GM12878 (cell line): ENCODE results near the gene JAKMIP1. TPM values are rescaled to one million over a fixed set of nuclear protein-coding genes. Genes with fewer than 3 reads are reported as not detected.

Experiments used
- ATAC-seq: fragments of 200-7000 bp; cut with Tn5 transposase; 3 replicates; pipeline ENCODE4 v1.9.1; 2020; ENCODE audit warnings: mild to moderate bottlenecking, moderate library complexity
- BruUV-seq: library from RNA; stranded (reverse); fragments of 400-500 nt; replicated peaks from 2 replicates; lab custom pipeline; 2021; lab: Mats Ljungman, UMichigan
- CTCF ChIA-PET: fragments of 300-600 bp; sonication (Branson Sonifier 250); formaldehyde crosslinking; extraction: SDS; loops from one replicate; lab custom pipeline; 2021; ENCODE audit warnings: inconsistent platforms; lab: Yijun Ruan, JAX
- POLR2A ChIA-PET: fragments of 350-600 bp; formaldehyde crosslinking; extraction: SDS; loops from one replicate; lab custom pipeline; 2021; ENCODE audit warnings: inconsistent platforms; lab: Charles Lee
- RAD21 ChIA-PET: fragments of 300-600 bp; sonication (Branson Sonifier 250); formaldehyde crosslinking; loops from one replicate; lab custom pipeline; 2023; ENCODE audit warnings: antibody characterized with exemption; ENCODE audit not compliant: unreplicated experiment; lab: Charles Lee
- SMC1A ChIA-PET: fragments of 300-600 bp; sonication (Branson Sonifier 250); formaldehyde crosslinking; loops from one replicate; lab custom pipeline; 2023; ENCODE audit not compliant: unreplicated experiment, uncharacterized antibody; lab: Charles Lee
- DNase-seq: peaks from one replicate; pipeline ENCODE4 v3.0.0-alpha.2; 2011; ENCODE audit warnings: low read depth, low spot score
- FAIRE-seq: peaks from 3 replicates; lab custom pipeline; 2011; peaks lifted over from hg19 to GRCh38; lab: Jason Lieb, UNC
- H2AFZ ChIP-seq: 2 replicates; pipeline ENCODE4 v1.6.0; 2011; ENCODE audit warnings: low read depth, low read length, control low read depth; ENCODE audit not compliant: control insufficient read depth
- H3K27ac ChIP-seq: 2 replicates; pipeline ENCODE4 v1.5.1; 2011; ENCODE audit warnings: control low read depth; ENCODE audit not compliant: control insufficient read depth, insufficient read depth
- H3K27me3 ChIP-seq, 2 experiments: replicated peaks in 1 of 2; 2 replicates each; pipeline versions ENCODE4 v1.6.0 to v1.6.1; 2011; ENCODE audit warnings: low read length in 1 of 2; ENCODE audit not compliant: control insufficient read depth in 2 of 2, insufficient read depth in 2 of 2
- H3K36me3 ChIP-seq, 2 experiments: 2 replicates each; pipeline ENCODE4 v1.5.1; 2011; ENCODE audit warnings: low read length in 1 of 2; ENCODE audit not compliant: control insufficient read depth in 2 of 2, insufficient read depth in 2 of 2
- H3K4me1 ChIP-seq: 2 replicates; pipeline ENCODE4 v1.6.1; 2011; ENCODE audit warnings: mild to moderate bottlenecking, low read length, moderate library complexity, mixed read lengths; ENCODE audit not compliant: control insufficient read depth, insufficient read depth
- H3K4me2 ChIP-seq: 2 replicates; pipeline ENCODE4 v1.6.0; 2011; ENCODE audit warnings: control low read depth; ENCODE audit not compliant: control insufficient read depth, insufficient read depth
- H3K4me3 ChIP-seq: fragments of 200-600 bp; sonication (generic); 2 replicates; pipeline ENCODE4 v1.5.1; 2016
- H3K79me2 ChIP-seq: 2 replicates; pipeline ENCODE4 v1.6.0; 2011; ENCODE audit warnings: low read length; ENCODE audit not compliant: control insufficient read depth, insufficient read depth
- H3K9ac ChIP-seq: 2 replicates; pipeline ENCODE4 v1.8.0; 2011; ENCODE audit warnings: low read length, control low read depth, mixed read lengths; ENCODE audit not compliant: control insufficient read depth, insufficient read depth
- H3K9me3 ChIP-seq: replicated peaks from 3 replicates; pipeline ENCODE4 v1.5.1; 2011; ENCODE audit warnings: mild to moderate bottlenecking, low read length; ENCODE audit not compliant: control insufficient read depth, insufficient read depth
- H4K20me1 ChIP-seq: 2 replicates; pipeline ENCODE4 v1.6.0; 2011; ENCODE audit not compliant: control insufficient read depth, insufficient read depth
- ATF3 ChIP-seq: IDR thresholded peaks from 2 replicates; pipeline ENCODE4 v1.6.1; 2011; ENCODE audit warnings: low read depth, mild to moderate bottlenecking, low read length, moderate library complexity, borderline replicate concordance; ENCODE audit errors: extremely low read depth
- BMI1 ChIP-seq: fragments of 450-650 bp; IDR thresholded peaks from 2 replicates; pipeline ENCODE4 v1.6.1; 2016; ENCODE audit warnings: mild to moderate bottlenecking, moderate library complexity, borderline replicate concordance
- BRCA1 ChIP-seq: IDR thresholded peaks from 2 replicates; pipeline ENCODE4 v1.6.1; 2011; ENCODE audit warnings: low read depth, low read length, improper control_type of control experiment
- CBX5 ChIP-seq: sonication (generic); IDR thresholded peaks from 2 replicates; pipeline ENCODE4 v1.6.1; 2016; ENCODE audit warnings: low read depth, moderate library complexity, mild to moderate bottlenecking, inconsistent platforms
- EED ChIP-seq: sonication (generic); IDR thresholded peaks from 2 replicates; pipeline ENCODE4 v1.6.1; 2016; ENCODE audit warnings: antibody characterized with exemption, low read depth
- IKZF1 ChIP-seq: fragments of 450-650 bp; conservative IDR thresholded peaks from 2 replicates; pipeline ENCODE4 v1.6.1; 2017; ENCODE audit warnings: antibody characterized with exemption, mild to moderate bottlenecking
- IRF3 ChIP-seq: fragments of 450-650 bp; IDR thresholded peaks from 2 replicates; pipeline ENCODE4 v1.6.1; 2014; ENCODE audit warnings: mild to moderate bottlenecking
- PAX5 ChIP-seq: IDR thresholded peaks from 2 replicates; pipeline ENCODE4 v1.6.1; 2011; ENCODE audit warnings: low read depth, low read length, borderline replicate concordance
- PBX3 ChIP-seq: IDR thresholded peaks from 2 replicates; pipeline ENCODE4 v1.6.1; 2011; ENCODE audit warnings: mild to moderate bottlenecking, low read depth, low read length, moderate library complexity; ENCODE audit not compliant: insufficient replicate concordance
- RAD51 ChIP-seq: fragments of 450-650 bp; IDR thresholded peaks from 2 replicates; pipeline ENCODE4 v1.6.1; 2016; ENCODE audit warnings: moderate library complexity, mild to moderate bottlenecking, inconsistent platforms
- RUNX3 ChIP-seq: IDR thresholded peaks from 2 replicates; pipeline ENCODE4 v1.6.1; 2012; ENCODE audit warnings: low read length, inconsistent platforms
- SMAD1 ChIP-seq: fragments of 450-650 bp; IDR thresholded peaks from 2 replicates; pipeline ENCODE4 v1.6.1; 2018; ENCODE audit warnings: mild to moderate bottlenecking, low read depth; ENCODE audit not compliant: partially characterized antibody
- SMAD5 ChIP-seq: IDR thresholded peaks from 2 replicates; pipeline ENCODE4 v1.6.1; 2016; ENCODE audit warnings: antibody characterized with exemption, low read depth
- STAT1 ChIP-seq: fragments of 450-650 bp; conservative IDR thresholded peaks from 2 replicates; pipeline ENCODE4 v1.6.1; 2014; ENCODE audit warnings: antibody characterized with exemption, mild to moderate bottlenecking
- TCF12 ChIP-seq: IDR thresholded peaks from 2 replicates; pipeline ENCODE4 v1.6.1; 2011; ENCODE audit warnings: low read depth, mild to moderate bottlenecking, low read length
- WRNIP1 ChIP-seq: IDR thresholded peaks from 2 replicates; pipeline ENCODE4 v1.6.1; 2011; ENCODE audit warnings: low read depth, low read length, improper control_type of control experiment, borderline replicate concordance
- WGBS: methylation state at CpG from one replicate; pipeline ENCODE4 v1.1.6; 2016; ENCODE audit warnings: low lambda C conversion rate; ENCODE audit not compliant: insufficient replicate concordance, insufficient coverage; ENCODE audit errors: missing lambda C conversion rate; 5-methylcytosine and 5-hydroxymethylcytosine counted together
- in situ Hi-C: fragments of 300-500 bp; cut with MboI; formaldehyde crosslinking; loops from 9 replicates; pipeline ENCODE4 v1.14.3; 2018; ENCODE audit warnings: mixed read lengths
- intact Hi-C: fragments of 100-400 bp; cut with micrococcal nuclease; formaldehyde crosslinking; loops from one replicate; pipeline ENCODE4 v1.14.2; 2022; ENCODE audit not compliant: unreplicated experiment
- polyA plus RNA-seq, 11 experiments: library from polyadenylated mRNA; depleted of rRNA in 4 of 11; unstranded in 6 of 11; stranded (reverse) in 5 of 11; fragments of >200 nt; fragmentation: Nextera tagmentation in 4 of 11; fragmentation: Illumina TruSeq in 1 of 11; extraction: Ambion mirVana in 4 of 11; extraction: Trizol in 1 of 11; gene quantifications; 1 replicate in 1 of 11; 2 replicates in 10 of 11; pipeline versions ENCODE4 v1.2.1 to v1.2.3, GENCODE V29; 2011 to 2016; ENCODE audit warnings: inconsistent platforms in 2 of 11, missing spikeins in 2 of 11, low read depth in 1 of 11
- total RNA-seq, 4 experiments: library from RNA; depleted of rRNA in 3 of 4; stranded (reverse); fragments of >200 nt in 3 of 4; fragmentation: Illumina TruSeq in 1 of 4; extraction: Trizol in 1 of 4; gene quantifications; 2 replicates each; pipeline versions ENCODE4 v1.2.1 to v1.2.3, GENCODE V29; 2013 to 2021

JAKMIP1 gene
- total and polyA plus RNA-seq, 10 of the 15 experiments (the other 5 are each of a cell fraction or from before 2014, with no cell fraction given): 0.52 to 16.7 (median 12.3) TPM

GRCh38 chr4:6160536-6160935 lies 39.8 kb downstream of the JAKMIP1 start:
- no peak overlapping the region for H3K4me2 ChIP-seq
- ATAC-seq (no peak), FAIRE-seq (no peak), DNase-seq (no peak)
- in situ Hi-C loops: no loop called here
- 85% methylated on average over 12 of the region's 12 CpGs for WGBS
- BruUV-seq: no TSS peak
- no peak overlapping the region for H3K4me3 ChIP-seq
- no peaks in the 10 kb centered on the region for H4K20me1 ChIP-seq
- no peaks in the 10 kb centered on the region; a peak in 1 of 4 replicates for H3K36me3 ChIP-seq
- H3K4me1 ChIP-seq: no peaks in the 10 kb centered on the region
- no peak for TF ChIP-seq IRF3
- no peak for TF ChIP-seq EED
- no peak for TF ChIP-seq STAT1
- TF ChIP-seq SMAD1: no peak
- no peak for TF ChIP-seq WRNIP1
- no peak for TF ChIP-seq TCF12
- TF ChIP-seq RUNX3: no peak
- RAD21 ChIA-PET: no interaction called here
- H3K27ac ChIP-seq: no peak overlapping the region
- POLR2A ChIA-PET: no interaction called here
- SMC1A ChIA-PET: no interaction called here
- intact Hi-C loops: no loop called here
- CTCF ChIA-PET: no interaction called here
- peaks cover 7% of the 10 kb centered on the region for H3K9me3 ChIP-seq
- H3K79me2 ChIP-seq: no peaks in the 10 kb centered on the region
- no peak overlapping the region for H2AFZ ChIP-seq
- H3K9ac ChIP-seq: no peak overlapping the region
- H3K27me3 ChIP-seq: no peaks in the 10 kb centered on the region

- FAIRE-seq: no peak
- TF ChIP-seq CBX5 (no peak), RAD51 (no peak), PAX5 (no peak), BMI1 (no peak), PBX3 (no peak), IKZF1 (no peak), ATF3 (no peak), SMAD5 (no peak), BRCA1 (no peak)
These were observed 42.4 kb downstream of the JAKMIP1 start for GRCh38 chr4:6157926-6158325.

More at GRCh38 chr4:6157926-6158325, 42.4 kb downstream of the JAKMIP1 start:
- Histone ChIP-seq H4K20me1 (no peaks in the 10 kb centered on the region), H3K27me3 (no peaks in the 10 kb centered on the region), H3K27ac (no peak overlapping the region), H3K36me3 (no peaks in the 10 kb centered on the region; a peak in 1 of 4 replicates), H3K9me3 (no peaks in the 10 kb centered on the region), H3K9ac (no peak overlapping the region), H2AFZ (no peak overlapping the region), H3K4me3 (no peak overlapping the region), H3K79me2 (no peaks in the 10 kb centered on the region), H3K4me1 (peaks cover 21% of the 10 kb centered on the region), H3K4me2 (no peak overlapping the region)
- RAD21 ChIA-PET: no interaction called here
- SMC1A ChIA-PET: interaction anchor here (1.5 to 2.0 kb wide), 2 partner anchors 22 to 23 kb away, joined by 5 to 6 read pairs; no protein-coding TSS in a partner anchor
- ATAC-seq: no peak
- 90% methylated on average over 9 of the region's 9 CpGs for WGBS
- in situ Hi-C loops: no loop called here
- no TSS peak for BruUV-seq
- POLR2A ChIA-PET: interaction anchor here (0.6 kb wide), 1 partner anchor 12 kb away, joined by 6 read pairs; no protein-coding TSS in a partner anchor
- intact Hi-C loops: no loop called here
- DNase-seq: no peak
- CTCF ChIA-PET: interaction anchor here (1.3 to 1.4 kb wide), 3 partner anchors 14 to 93 kb away, joined by 3 to 4 read pairs (median 3); no protein-coding TSS in a partner anchor
